NOMO-1 treated with dmso at 0.1 percent for 144 hours (cell line): ENCODE results near the gene MIB2.

Source experiments
- DNase-seq: peaks from one replicate; lab custom pipeline; 2025; ENCODE audit not compliant: unreplicated experiment; lab: John Stamatoyannopoulos, UW

MIB2 gene

DNA sequence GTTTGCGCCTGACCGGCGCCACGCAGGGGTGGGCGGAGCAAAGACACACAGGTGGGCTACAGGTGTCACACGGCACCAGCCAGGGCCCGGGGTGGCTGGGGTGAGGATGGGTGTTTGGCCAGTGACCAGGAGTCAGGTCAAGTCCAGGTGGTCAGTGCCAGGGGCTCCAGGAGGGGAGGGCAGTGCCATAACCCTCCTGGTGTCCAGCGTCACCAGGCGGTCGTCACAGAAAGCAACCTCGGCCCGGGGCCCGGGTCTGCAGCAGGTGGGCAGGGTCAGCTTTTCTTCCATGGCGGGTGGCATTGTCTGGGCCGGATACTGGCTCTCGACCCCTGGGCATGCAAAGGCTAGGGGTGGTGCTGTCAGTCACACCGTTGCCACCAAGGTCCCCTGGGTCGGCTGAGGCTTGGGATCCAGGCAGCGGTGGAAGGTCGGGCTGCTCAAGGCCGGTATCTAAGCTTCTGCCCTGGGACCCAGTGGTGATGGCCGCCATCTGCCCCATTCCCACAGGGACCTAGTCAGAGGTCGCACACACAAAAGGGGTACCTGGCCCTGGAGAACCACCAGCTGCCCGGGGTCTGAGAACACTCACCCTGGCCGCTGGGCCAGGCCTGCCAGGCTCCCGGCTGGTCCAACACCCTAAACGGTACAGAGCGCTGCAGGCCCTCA is 17.1 kb upstream of the MIB2 start:
- DNase-seq = no peak

DNA sequence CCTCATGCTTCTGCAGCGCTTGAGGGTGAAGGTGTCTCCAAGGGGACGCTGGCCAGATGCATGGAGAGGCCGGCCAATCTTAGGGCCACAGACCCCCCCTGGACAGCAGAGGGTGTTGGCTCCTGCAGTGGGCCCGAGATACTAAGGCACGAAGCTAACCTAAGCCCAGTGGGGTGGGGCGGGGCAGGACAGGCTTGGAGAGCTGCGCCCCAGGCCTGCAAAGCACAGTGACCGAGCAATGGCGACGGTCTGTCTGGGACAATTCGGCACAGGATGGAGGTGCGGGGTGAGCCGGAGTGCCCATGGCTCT is 16.6 kb upstream of the MIB2 start:
- no peak for DNase-seq

DNA sequence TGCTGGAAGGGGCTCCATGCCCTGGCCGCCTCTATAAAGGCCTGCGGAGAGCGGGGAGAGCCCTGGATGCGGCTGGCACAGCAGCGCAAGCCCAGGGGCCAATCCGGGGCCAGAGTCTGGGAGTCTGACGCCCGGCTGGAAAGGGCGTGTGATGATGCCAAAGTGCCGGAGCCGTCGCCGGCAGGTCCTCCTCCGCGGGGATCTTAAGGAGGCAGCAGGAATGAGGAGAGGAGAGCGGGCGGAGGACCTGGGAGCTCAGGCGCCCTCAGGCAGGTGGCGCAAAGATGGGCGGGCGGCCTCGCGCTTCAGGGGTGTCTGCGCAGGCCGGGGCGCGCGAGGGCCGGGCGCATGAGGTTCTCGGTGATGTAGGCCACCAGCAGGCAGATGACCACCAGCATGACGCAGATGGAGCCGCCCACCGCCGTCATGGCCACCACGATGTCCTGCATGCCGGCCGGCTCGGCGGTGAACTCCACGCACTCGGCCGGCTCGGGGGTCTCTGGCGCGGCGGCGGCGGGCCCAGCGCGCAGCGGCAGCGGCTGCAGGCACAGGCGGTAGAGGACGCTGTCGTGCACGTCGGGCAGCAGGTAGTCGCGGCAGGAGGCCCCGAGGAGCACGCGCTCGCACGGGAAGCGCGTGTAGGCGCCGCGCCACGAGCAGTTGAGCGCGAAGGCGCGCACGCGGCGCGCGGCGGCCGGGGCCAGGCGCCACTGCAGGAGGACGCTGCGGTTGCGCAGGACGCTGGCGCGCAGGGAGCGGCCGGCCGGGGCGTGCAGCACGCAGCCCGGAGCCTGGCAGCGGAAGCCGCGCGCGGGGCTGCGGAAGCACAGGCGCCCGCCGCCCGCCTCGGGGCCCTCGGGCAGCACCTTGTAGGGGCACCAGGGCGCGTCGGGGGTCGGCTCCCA is 16.0 kb upstream of the MIB2 start:
- DNase-seq = peak; percentile 20

DNA sequence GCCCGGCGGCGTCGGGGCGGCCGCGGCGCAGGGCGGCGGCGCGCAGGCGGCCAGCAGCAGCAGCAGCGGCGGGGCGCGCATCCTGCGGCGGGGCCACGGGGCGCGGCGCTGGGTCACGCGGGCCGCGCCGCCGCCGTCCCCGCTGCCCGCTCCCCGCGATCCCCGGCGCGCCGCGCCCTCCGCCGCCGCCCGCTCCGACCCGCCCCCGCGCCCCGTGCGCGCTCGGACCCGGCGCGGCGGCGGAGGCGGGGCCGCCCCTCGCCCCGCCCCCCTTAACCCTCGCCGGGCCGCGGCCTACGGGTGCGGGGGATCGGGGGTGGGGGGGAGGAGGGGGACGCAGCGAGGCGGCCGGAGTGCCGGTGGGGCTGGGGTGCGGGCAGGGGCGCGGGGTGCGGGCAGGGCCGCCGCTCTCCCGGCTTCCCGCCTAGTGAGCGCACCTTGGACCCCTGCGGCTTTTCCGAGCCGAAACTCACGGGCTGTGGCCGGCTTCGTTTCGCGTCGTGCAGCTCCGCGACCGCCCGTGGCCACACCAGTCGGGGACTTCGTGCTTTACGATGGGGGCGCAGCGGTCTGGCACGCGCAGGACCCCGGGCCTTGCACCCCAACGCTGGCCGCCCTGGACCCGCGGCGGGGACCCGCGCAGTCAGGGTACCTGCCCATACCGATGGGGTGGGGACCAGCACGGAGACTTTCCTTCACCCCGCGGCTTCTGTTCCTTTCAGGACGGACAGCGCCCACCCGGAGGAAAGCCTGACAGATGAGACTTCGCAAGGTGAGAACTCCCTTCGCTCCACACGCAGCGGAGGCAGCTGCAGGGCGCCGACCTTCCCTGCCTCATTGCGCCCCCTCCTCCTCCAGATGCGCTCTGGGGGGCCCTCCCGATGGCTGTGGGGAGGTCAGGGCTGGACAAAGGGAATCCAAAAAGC is 15.1 kb upstream of the MIB2 start, which contains the start of gene FNDC10:
TSS of gene FNDC10 (minus strand) at position 201 of the 926 bp plus-strand sequence. CDS start at position 81, 120 bp downstream.
- no peak for DNase-seq

DNA sequence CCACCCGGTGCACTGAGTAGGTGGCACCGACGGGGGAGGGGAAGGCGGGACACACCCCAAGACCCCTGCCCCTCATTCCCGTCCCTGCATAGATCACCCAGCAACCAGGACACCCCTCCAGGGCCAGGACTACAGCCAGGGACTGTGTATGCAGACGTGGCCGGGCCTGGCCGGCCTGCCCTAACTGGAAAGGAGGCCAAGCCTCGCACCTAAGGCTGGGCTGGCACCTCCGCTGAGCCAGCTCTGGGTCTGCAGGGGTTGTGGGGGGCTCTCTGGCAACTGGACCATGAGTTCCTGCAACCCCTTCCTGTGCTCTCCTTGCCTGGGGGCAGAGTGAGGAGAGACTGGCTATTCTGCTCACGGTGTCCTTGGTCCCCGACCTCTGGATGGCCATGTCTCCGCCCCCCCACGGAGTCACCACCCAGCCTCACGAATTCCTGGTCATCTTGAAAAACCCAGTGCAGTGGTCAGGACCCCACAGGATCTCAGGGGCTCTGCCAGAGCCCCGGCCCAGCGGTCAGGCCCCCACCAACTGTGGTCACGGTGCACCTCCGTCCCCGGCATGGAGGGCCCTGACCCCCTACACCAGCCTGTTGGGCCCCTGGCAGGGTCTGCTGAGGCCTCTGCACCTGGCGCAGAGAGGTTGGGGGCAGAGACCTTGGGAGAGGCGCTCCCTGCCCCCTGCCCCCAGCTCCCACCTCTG is 14.3 kb upstream of the MIB2 start:
- no peak for DNase-seq

DNA sequence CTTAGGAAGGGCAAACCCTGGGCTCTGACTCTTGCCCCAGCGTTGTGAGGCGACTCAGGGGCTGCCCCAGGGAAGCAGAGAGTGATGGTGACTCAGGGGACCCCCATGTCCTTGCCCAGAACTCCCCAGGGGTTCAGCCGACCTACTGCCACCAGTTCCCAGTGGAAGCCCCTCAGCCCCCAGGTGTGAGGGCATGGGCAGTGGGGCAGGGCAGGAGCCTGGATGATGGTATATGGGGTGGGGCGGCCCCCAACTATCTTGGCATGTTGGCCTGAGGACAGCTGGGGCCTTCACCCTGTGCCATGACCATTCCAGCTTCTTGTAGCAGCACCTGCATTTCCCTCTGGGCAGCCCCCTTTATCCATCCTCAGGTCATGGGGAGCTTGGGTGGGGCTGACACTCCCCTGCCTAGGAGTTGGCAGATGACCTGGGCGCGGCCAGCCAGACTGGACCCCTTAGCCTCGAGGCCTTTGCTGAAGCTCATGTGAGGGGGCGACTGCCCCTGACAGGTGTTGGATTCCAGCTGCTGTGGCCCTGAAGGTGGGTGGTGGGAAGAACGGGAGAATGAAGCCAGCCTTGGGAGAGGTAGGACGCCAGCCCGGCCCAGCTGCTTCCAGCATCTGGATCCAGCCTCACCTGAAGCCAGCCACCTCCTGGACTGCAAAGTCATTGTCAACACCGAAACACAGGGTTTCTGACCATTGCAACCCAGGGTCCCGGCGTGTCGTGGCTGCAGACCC is 13.6 kb upstream of the MIB2 start:
- DNase-seq = no peak

DNA sequence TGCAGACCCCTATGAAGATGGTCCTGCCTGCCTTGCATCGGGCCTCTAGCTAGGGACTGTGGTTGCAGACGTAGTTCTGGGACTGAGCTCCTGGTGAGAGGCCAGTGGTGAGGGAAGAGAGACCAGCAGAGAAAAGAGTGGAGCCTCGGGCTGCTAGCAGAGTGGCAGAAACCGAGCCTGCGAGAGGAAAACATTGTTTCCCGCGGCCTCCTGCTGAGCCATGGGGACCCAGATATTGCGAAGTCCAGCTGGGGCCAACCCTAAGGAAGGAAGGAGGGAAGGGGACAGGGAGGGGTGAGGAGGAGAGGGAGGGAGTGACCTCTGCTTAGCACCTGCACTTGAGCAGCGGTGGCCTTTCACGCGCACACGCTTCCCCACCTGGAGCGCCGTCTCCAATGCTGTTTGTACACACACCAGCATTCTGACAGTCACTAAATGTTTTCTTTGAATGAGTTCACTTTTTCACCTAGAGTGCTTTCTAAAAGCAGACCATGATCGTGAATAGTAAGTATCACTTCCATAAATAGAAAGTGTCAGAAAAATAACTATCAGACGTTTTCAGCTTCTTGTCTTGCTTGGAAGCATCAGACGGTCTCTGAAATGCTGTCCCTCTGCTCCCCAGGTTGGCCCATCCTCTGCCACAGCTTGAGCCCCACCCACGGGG is 12.9 kb upstream of the MIB2 start:
- DNase-seq = no peak

DNA sequence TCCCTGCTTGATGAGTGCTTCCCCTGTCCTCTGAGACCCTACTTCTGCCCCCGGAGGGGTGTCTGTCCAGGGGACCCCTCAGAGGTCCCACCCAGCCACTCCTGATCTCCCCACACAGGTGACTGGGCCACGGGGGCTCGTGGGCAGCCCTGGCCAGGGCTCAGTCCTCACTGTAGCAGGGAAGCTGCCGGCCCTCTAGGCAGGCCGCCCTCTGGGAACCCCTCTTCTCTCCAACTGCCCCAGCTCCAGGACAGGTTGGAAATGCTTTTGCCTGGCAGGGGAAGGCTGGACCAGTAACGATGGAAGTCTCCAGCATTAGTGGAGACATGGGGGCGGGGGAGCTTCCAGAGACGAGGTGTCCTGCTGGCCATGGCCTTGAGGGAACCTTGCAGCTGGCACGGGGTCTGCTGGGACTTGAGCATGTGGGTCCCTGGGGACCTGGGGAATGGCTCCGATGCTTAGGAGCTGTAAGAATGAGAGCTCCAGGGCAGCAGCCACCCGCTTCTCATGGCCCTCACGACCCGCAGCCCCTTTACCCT is 12.3 kb upstream of the MIB2 start:
- DNase-seq = no peak

DNA sequence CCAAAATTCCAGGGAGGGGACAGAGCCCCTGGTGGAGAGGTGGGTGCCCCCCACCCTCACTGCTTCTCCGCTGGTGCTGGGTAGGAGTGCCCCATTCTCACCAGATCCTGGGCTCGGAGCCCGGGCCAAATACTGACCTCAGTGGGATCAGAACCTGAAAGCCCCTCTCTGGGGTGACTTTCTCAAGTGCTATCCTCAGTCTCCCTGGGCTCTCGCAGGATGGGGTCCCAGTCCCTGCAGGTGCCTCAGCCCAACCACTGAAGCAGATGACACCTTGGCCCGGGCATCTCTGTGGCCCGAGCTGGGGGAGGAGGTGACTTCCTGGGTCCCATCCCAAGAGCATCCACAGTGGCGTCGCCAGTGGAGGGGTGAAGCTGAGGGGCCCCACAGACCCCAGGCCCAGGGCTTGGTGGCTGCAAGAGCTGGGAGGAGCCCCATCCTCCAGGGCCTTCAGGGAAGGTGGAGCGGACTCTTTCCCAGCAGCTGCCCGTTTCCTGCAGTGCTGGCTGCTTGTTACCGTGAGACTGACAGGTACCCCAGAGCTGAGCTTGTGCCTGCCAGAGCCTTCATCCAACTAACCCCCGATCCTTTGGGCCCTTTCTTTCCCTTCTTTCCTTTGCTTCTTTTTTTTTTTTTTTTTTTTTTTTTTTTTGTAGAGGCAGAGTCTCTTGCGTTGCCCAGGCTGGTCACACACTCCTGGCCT is 11.5 kb upstream of the MIB2 start:
- DNase-seq = no peak

DNA sequence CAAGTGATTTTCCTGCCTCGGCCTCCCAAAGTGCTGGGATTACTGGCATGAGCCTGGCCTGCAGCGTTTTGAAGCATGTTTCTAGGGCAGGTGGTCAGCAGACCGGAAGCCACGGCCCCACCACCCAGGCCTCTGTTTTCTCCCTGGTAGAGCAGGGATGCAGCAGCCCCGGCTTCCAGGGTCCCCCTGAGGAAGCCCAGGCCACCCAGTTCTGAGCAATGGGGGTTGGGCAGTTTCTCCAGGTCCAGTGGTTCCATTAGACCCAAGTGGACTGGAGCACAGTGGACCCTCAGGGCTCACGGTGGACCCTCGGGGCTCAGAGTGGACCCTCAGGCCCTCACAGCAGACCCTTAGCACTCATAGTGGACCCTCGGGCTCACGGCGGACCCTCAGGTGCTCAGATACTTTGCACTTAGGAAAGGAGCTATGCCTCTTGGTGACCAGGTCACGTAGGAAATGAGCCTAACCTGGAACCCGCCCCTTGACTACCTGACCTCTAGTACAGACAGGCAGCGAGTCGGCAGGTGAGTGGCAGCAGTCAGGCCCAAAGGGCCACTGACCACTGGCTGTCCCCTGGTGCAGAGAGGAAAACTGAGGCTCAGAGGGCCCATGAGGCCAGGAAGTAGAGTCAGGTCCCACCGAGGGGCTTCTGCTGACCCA is 10.8 kb upstream of the MIB2 start:
- DNase-seq = no peak

DNA sequence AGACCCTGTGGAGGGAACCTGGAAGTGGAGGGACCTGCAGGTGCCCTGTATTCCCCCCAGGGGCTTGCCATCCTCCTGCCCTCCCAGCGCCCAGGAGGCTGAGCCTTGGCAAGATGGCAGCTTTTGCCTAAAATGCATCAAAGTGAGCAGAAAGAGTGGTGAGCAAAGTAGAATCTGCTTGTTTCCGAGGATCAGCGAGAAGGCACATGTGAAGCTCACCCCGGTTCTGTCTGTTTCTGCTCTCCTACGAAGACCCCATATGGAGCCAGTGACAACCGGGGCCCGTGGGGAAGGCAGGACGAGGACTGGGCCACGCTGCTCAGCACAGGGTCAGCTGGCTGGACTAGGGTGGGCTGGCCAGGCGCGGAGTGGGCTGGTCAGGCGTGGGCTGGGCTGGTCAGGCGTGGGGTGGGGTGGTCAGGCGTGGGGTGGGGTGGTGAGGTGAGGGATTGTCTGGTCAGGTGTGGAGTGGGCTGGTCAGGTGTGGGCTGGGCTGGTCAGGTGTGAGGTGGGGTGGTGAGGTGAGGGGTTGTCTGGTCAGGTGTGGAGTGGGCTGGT is 10.2 kb upstream of the MIB2 start:
- no peak for DNase-seq

DNA sequence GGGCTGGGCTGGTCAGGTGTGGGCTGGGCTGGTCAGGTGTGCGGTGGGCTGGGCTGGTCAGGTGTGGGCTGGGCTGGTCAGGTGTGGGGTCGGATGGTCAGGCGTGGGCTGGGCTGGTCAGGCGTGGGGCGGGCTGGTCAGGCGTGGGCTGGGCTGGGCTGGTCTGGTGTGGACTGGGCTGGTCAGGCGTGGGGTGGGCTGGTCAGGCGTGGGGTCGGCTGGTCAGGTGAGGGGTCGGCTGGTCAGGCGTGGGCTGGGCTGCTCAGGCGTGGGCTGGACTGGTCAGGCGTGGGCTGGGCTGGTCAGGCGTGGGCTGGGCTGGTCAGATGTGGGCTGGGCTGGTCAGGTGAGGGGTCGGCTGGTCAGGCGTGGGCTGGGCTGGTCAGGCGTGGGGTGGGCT is 9.6 kb upstream of the MIB2 start:
- DNase-seq = no peak

DNA sequence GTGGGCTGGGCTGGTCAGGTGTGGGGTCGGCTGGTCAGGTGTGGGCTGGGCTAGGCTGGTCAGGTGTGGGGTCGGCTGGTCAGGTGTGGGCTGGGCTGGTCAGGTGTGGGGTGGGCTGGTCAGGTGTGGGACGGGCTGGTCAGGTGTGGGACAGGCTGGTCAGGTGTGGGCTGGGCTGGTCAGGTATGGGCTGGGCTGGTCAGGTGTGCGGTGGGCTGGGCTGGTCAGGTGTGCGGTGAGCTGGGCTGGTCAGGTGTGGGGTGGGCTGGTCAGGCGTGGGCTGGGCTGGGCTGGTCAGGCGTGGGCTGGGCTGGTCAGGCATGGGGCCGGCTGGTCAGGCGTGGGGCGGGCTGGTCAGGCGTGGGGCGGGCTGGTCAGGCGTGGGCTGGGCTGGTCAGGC is 9.1 kb upstream of the MIB2 start:
- no peak for DNase-seq

DNA sequence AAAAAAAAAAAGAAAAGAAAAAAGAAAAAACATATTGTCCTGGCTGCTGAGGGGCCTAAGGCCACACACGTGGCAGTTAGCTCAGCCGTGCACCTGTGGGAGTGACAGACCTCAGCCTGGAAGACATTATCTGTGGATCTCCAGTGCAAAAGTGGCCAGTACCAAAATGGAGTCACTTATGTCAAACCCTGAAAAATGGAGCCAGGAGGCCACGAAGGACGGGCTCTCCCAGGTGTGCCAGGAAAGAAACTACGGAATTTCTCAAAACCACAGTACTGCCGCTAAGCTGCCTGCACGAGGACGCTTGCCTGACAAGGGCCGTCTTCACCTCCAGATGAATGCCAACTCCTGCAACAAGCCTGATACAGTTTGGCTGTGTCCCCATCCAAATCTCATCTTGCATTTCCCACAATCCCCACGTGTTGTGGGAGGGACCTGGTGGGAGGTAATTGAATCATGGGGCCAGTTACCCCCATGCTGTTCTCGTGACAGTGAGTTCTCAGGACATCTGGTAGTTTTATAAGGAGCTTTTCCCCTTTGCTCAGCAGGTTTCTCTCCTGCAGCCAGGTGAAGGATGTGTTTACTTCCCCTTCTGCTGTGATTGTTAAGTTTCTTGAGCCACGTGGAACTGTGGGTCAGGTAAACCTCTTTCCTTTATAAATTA is 5.3 kb upstream of the MIB2 start:
- DNase-seq = no peak

DNA sequence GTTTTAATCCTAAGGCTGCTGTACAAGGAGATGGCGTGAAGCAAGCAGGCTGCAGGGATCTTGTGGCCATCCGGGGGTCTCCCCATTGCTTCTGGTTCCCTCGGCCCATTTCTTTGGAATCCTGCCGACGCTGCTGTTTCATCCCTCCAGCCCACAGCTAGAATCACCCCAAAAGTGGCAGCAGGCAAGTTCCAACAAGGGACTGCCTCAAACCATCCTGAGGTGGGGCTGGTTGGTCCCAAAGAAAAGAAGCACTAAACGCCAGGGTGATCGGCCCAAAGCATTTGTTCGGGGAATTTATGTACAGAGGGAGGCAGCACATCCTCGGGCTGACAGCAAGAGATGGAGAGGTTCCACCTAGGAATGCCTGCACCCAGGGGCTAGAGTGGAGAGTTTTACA is 4.5 kb upstream of the MIB2 start:
- DNase-seq = no peak

DNA sequence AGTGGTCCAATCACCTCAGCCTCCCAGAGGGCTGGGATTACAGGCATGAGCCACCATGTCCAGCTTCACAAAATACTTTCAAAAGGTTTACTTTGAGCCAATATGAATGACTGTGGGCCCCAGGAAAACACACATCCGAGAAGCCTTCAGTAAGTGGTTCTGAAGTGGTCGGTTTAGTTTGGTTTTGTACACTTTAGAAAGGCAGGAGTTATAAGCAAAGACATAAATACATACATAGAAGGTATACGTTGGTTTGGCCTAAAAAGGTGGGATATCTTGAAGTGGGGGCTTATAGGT is 3.2 kb upstream of the MIB2 start:
- DNase-seq = no peak

DNA sequence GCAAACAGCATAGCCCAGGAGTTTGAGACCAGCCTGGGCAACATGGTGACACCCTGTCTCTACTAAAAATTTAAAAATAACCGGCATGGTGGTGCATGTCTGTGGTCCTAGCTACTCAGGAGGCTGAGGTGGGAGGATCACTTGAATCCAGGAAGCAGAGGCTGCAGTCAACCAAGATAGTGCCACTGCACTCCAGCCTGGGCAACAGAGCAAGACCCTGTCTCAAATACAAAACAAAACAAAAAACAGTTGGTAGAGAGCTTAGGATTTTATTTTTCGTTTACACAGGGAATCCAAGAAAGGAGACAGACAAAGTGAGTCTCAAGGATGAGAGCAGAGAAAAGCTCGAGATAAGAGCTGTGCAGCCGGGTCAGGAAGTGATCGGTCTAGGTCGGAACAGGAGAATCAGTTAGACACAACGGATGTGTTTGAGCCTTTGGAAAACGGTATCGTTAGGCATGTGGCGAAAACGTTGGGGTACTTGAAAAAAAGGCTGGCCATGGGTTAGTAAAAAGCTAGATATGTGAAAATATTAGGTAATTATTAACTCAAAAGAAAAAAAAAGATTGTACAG is 1.7 kb upstream of the MIB2 start:
- no peak for DNase-seq
